GM12878 (cell line): ENCODE measurements around the gene PPIF. TPM values are rescaled to one million over a fixed set of nuclear protein-coding genes. Genes with fewer than 3 reads are reported as not detected.

Experiments used
- ATAC-seq: fragments of 200-7000 bp; cut with Tn5 transposase; 3 replicates; pipeline ENCODE4 v1.9.1; 2020; ENCODE audit warnings: mild to moderate bottlenecking, moderate library complexity
- BruUV-seq: library from RNA; stranded (reverse); fragments of 400-500 nt; replicated peaks from 2 replicates; lab custom pipeline; 2021; lab: Mats Ljungman, UMichigan
- CTCF ChIA-PET: fragments of 300-600 bp; sonication (Branson Sonifier 250); formaldehyde crosslinking; extraction: SDS; loops from one replicate; lab custom pipeline; 2021; ENCODE audit warnings: inconsistent platforms; lab: Yijun Ruan, JAX
- POLR2A ChIA-PET: fragments of 350-600 bp; formaldehyde crosslinking; extraction: SDS; loops from one replicate; lab custom pipeline; 2021; ENCODE audit warnings: inconsistent platforms; lab: Charles Lee
- RAD21 ChIA-PET: fragments of 300-600 bp; sonication (Branson Sonifier 250); formaldehyde crosslinking; loops from one replicate; lab custom pipeline; 2023; ENCODE audit warnings: antibody characterized with exemption; ENCODE audit not compliant: unreplicated experiment; lab: Charles Lee
- SMC1A ChIA-PET: fragments of 300-600 bp; sonication (Branson Sonifier 250); formaldehyde crosslinking; loops from one replicate; lab custom pipeline; 2023; ENCODE audit not compliant: unreplicated experiment, uncharacterized antibody; lab: Charles Lee
- DNase-seq: peaks from one replicate; pipeline ENCODE4 v3.0.0-alpha.2; 2011; ENCODE audit warnings: low read depth, low spot score
- FAIRE-seq: peaks from 3 replicates; lab custom pipeline; 2011; peaks lifted over from hg19 to GRCh38; lab: Jason Lieb, UNC
- H2AFZ ChIP-seq: 2 replicates; pipeline ENCODE4 v1.6.0; 2011; ENCODE audit warnings: low read depth, low read length, control low read depth; ENCODE audit not compliant: control insufficient read depth
- H3K27ac ChIP-seq: 2 replicates; pipeline ENCODE4 v1.5.1; 2011; ENCODE audit warnings: control low read depth; ENCODE audit not compliant: control insufficient read depth, insufficient read depth
- H3K27me3 ChIP-seq, 2 experiments: replicated peaks in 1 of 2; 2 replicates each; pipeline versions ENCODE4 v1.6.0 to v1.6.1; 2011; ENCODE audit warnings: low read length in 1 of 2; ENCODE audit not compliant: control insufficient read depth in 2 of 2, insufficient read depth in 2 of 2
- H3K36me3 ChIP-seq, 2 experiments: 2 replicates each; pipeline ENCODE4 v1.5.1; 2011; ENCODE audit warnings: low read length in 1 of 2; ENCODE audit not compliant: control insufficient read depth in 2 of 2, insufficient read depth in 2 of 2
- H3K4me1 ChIP-seq: 2 replicates; pipeline ENCODE4 v1.6.1; 2011; ENCODE audit warnings: mild to moderate bottlenecking, low read length, moderate library complexity, mixed read lengths; ENCODE audit not compliant: control insufficient read depth, insufficient read depth
- H3K4me2 ChIP-seq: 2 replicates; pipeline ENCODE4 v1.6.0; 2011; ENCODE audit warnings: control low read depth; ENCODE audit not compliant: control insufficient read depth, insufficient read depth
- H3K4me3 ChIP-seq: fragments of 200-600 bp; sonication (generic); 2 replicates; pipeline ENCODE4 v1.5.1; 2016
- H3K79me2 ChIP-seq: 2 replicates; pipeline ENCODE4 v1.6.0; 2011; ENCODE audit warnings: low read length; ENCODE audit not compliant: control insufficient read depth, insufficient read depth
- H3K9ac ChIP-seq: 2 replicates; pipeline ENCODE4 v1.8.0; 2011; ENCODE audit warnings: low read length, control low read depth, mixed read lengths; ENCODE audit not compliant: control insufficient read depth, insufficient read depth
- H3K9me3 ChIP-seq: replicated peaks from 3 replicates; pipeline ENCODE4 v1.5.1; 2011; ENCODE audit warnings: mild to moderate bottlenecking, low read length; ENCODE audit not compliant: control insufficient read depth, insufficient read depth
- H4K20me1 ChIP-seq: 2 replicates; pipeline ENCODE4 v1.6.0; 2011; ENCODE audit not compliant: control insufficient read depth, insufficient read depth
- ATF7 ChIP-seq: fragments of 450-650 bp; IDR thresholded peaks from 2 replicates; pipeline ENCODE4 v1.6.1; 2016; ENCODE audit warnings: low read depth, mild to moderate bottlenecking
- BMI1 ChIP-seq: fragments of 450-650 bp; IDR thresholded peaks from 2 replicates; pipeline ENCODE4 v1.6.1; 2016; ENCODE audit warnings: mild to moderate bottlenecking, moderate library complexity, borderline replicate concordance
- NFIC ChIP-seq: IDR thresholded peaks from 2 replicates; pipeline ENCODE4 v1.6.1; 2012; ENCODE audit warnings: low read depth, mild to moderate bottlenecking, inconsistent platforms, low read length, moderate library complexity
- POLR2A ChIP-seq: IDR thresholded peaks from 2 replicates; pipeline ENCODE4 v1.6.1; 2011; ENCODE audit warnings: low read depth, mild to moderate bottlenecking, low read length
- POLR2AphosphoS5 ChIP-seq: IDR thresholded peaks from 2 replicates; pipeline ENCODE4 v1.6.1; 2011; ENCODE audit warnings: mild to moderate bottlenecking, low read length, inconsistent platforms
- WGBS: methylation state at CpG from one replicate; pipeline ENCODE4 v1.1.6; 2016; ENCODE audit warnings: low lambda C conversion rate; ENCODE audit not compliant: insufficient replicate concordance, insufficient coverage; ENCODE audit errors: missing lambda C conversion rate; 5-methylcytosine and 5-hydroxymethylcytosine counted together
- in situ Hi-C: fragments of 300-500 bp; cut with MboI; formaldehyde crosslinking; loops from 9 replicates; pipeline ENCODE4 v1.14.3; 2018; ENCODE audit warnings: mixed read lengths
- intact Hi-C: fragments of 100-400 bp; cut with micrococcal nuclease; formaldehyde crosslinking; loops from one replicate; pipeline ENCODE4 v1.14.2; 2022; ENCODE audit not compliant: unreplicated experiment
- polyA plus RNA-seq, 11 experiments: library from polyadenylated mRNA; depleted of rRNA in 4 of 11; unstranded in 6 of 11; stranded (reverse) in 5 of 11; fragments of >200 nt; fragmentation: Nextera tagmentation in 4 of 11; fragmentation: Illumina TruSeq in 1 of 11; extraction: Ambion mirVana in 4 of 11; extraction: Trizol in 1 of 11; gene quantifications; 1 replicate in 1 of 11; 2 replicates in 10 of 11; pipeline versions ENCODE4 v1.2.1 to v1.2.3, GENCODE V29; 2011 to 2016; ENCODE audit warnings: inconsistent platforms in 2 of 11, missing spikeins in 2 of 11, low read depth in 1 of 11
- total RNA-seq, 4 experiments: library from RNA; depleted of rRNA in 3 of 4; stranded (reverse); fragments of >200 nt in 3 of 4; fragmentation: Illumina TruSeq in 1 of 4; extraction: Trizol in 1 of 4; gene quantifications; 2 replicates each; pipeline versions ENCODE4 v1.2.1 to v1.2.3, GENCODE V29; 2013 to 2021

PPIF gene
- total and polyA plus RNA-seq, 10 of the 15 experiments (the other 5 are each of a cell fraction or from before 2014, with no cell fraction given) = 28.8 to 180 (median 128) TPM

GRCh38 chr10:79352035-79352877, 5.0 kb downstream of the PPIF start:
- Histone ChIP-seq H2AFZ (no peak overlapping the region), H3K9ac (no peak overlapping the region), H3K4me2 (peak overlapping the region; percentile 17; the same call in 1 of the 2 replicates), H4K20me1 (no peaks in the 10 kb centered on the region; the same call in 1 of the 2 replicates), H3K4me3 (peak overlapping the region; percentile 9; the same call in 1 of the 2 replicates), H3K79me2 (peaks cover 47% of the 10 kb centered on the region), H3K9me3 (no peaks in the 10 kb centered on the region; the same call in 2 of the 3 replicates), H3K27me3 (no peaks in the 10 kb centered on the region), H3K27ac (no peak overlapping the region), H3K36me3 (peaks cover 42 to 46% of the 10 kb centered on the region in 2 experiments), H3K4me1 (peaks cover 19% of the 10 kb centered on the region)
- FAIRE-seq = no peak
- RAD21 ChIA-PET = no interaction called here
- intact Hi-C loops (no loop called here), in situ Hi-C loops (no loop called here)
- SMC1A ChIA-PET = no interaction called here
- no TSS peak for BruUV-seq
- CTCF ChIA-PET = no interaction called here
- DNase-seq = no peak
- ATAC-seq = no peak
- WGBS = 86% methylated on average over 10 of the region's 11 CpGs
- no peak for TF ChIP-seq BMI1
- 0 out of 2 replicates have a peak, but pooled peaks have one; percentile 4 for TF ChIP-seq POLR2AphosphoS5
- 0 out of 2 replicates have a peak, but pooled peaks have one; percentile 8 for TF ChIP-seq POLR2A
- POLR2A ChIA-PET = no interaction called here

- RAD21 ChIA-PET = no interaction called here
- FAIRE-seq = no peak
- intact Hi-C loops = no loop called here
These were observed 5.7 kb downstream of the PPIF start for GRCh38 chr10:79353000-79353406.

More at GRCh38 chr10:79353000-79353406, 5.7 kb downstream of the PPIF start:
- 84% methylated on average over 8 of the region's 8 CpGs for WGBS
- Histone ChIP-seq H2AFZ (no peak overlapping the region), H3K79me2 (peaks cover 40% of the 10 kb centered on the region), H3K4me1 (peaks cover 19% of the 10 kb centered on the region), H3K9me3 (no peaks in the 10 kb centered on the region; the same call in 2 of the 3 replicates), H4K20me1 (no peaks in the 10 kb centered on the region; the same call in 1 of the 2 replicates), H3K36me3 (peaks cover 42 to 46% of the 10 kb centered on the region in 2 experiments), H3K27me3 (no peaks in the 10 kb centered on the region), H3K27ac (no peak overlapping the region), H3K4me2 (peak overlapping the region; percentile 19; the same call in 1 of the 2 replicates), H3K4me3 (peak overlapping the region; percentile 9; the same call in 1 of the 2 replicates), H3K9ac (no peak overlapping the region)
- ChIA-PET SMC1A (no interaction called here), POLR2A (no interaction called here), CTCF (interaction anchor here (2.8 kb wide), 1 partner anchor 21 kb away, joined by 22 read pairs; no protein-coding TSS in a partner anchor)
- DNase-seq = no peak
- ATAC-seq = no peak
- no peak for TF ChIP-seq ATF7
- TF ChIP-seq POLR2AphosphoS5 = 0 out of 2 replicates have a peak, but pooled peaks have one; percentile 6
- TF ChIP-seq NFIC = no peak
- BruUV-seq = no TSS peak
- in situ Hi-C loops = no loop called here
